Activated CD8-positive, alpha-beta T cell treated with anti-CD3 and anti-CD28 coated beads, Interleukin-2, amount 10 ng/mL, durations not matched to agents 7 days and 5 days (primary cell): ENCODE measurements around the gene LYST. TPM values are rescaled to one million over a fixed set of nuclear protein-coding genes. Genes with fewer than 3 reads are reported as not detected.
A peak's percentile ranks its signal among the peaks of the same experiment; 100 is the strongest.

Experiments
- ATAC-seq: fragments of 150-1000 bp; cut with Tn5 transposase; one replicate; pipeline ENCODE4 v1.10.0; 2021; ENCODE audit warnings: moderate library complexity
- CTCF ChIA-PET: fragments of 350-600 bp; sonication (Branson Sonifier 250); formaldehyde crosslinking; loops from one replicate; lab custom pipeline; 2021; ENCODE audit warnings: antibody characterized with exemption; lab: Charles Lee
- POLR2A ChIA-PET: fragments of 350-600 bp; sonication (Branson Sonifier 250); formaldehyde crosslinking; loops from one replicate; lab custom pipeline; 2021; ENCODE audit warnings: antibody characterized with exemption; lab: Charles Lee
- DNase-seq: peaks from one replicate; pipeline ENCODE4 v3.0.0-alpha.2; 2020
- H3K27ac Mint-ChIP-seq: one replicate; pipeline ENCODE4 v1.8.0; 2021; ENCODE audit warnings: mild to moderate bottlenecking, mixed read lengths
- H3K27me3 Mint-ChIP-seq: one replicate; pipeline ENCODE4 v1.8.0; 2021; ENCODE audit warnings: low read depth, mixed read lengths
- H3K36me3 Mint-ChIP-seq: one replicate; pipeline ENCODE4 v1.8.0; 2021; ENCODE audit warnings: low read depth, mixed read lengths
- H3K4me1 Mint-ChIP-seq: one replicate; pipeline ENCODE4 v1.8.0; 2021; ENCODE audit warnings: low read depth, mixed read lengths
- H3K4me3 Mint-ChIP-seq: one replicate; pipeline ENCODE4 v1.8.0; 2021; ENCODE audit warnings: mild to moderate bottlenecking, mixed read lengths
- H3K9me3 Mint-ChIP-seq: one replicate; pipeline ENCODE4 v1.8.0; 2022; ENCODE audit warnings: mixed read lengths; ENCODE audit not compliant: insufficient read depth
- total RNA-seq, 2 experiments: library from RNA; stranded (reverse); gene quantifications; one replicate each; pipeline ENCODE4 v1.2.3, GENCODE V29; 2021

LYST gene
- total RNA-seq, 2 experiments from 2014 or later: 26.2 to 28.6 TPM

- Mint-ChIP-seq H3K36me3 (peaks cover 32% of the 10 kb centered on the region), H3K9me3 (no peaks in the 10 kb centered on the region), H3K4me3 (no peak overlapping the region), H3K27me3 (no peaks in the 10 kb centered on the region), H3K27ac (no peak overlapping the region), H3K4me1 (no peaks in the 10 kb centered on the region)
- ChIA-PET POLR2A (no interaction called here), CTCF (no interaction called here)
- ATAC-seq (no peak), DNase-seq (no peak)
Measured at GRCh38 chr1:235714205-235714897, 152.4 kb downstream of the LYST start.

- ChIA-PET POLR2A (no interaction called here), CTCF (no interaction called here)
- no peaks in the 10 kb centered on the region for H3K4me1 Mint-ChIP-seq
- DNase-seq (no peak), ATAC-seq (no peak)
- H3K4me3 Mint-ChIP-seq: no peak overlapping the region
- no peaks in the 10 kb centered on the region for H3K27me3 Mint-ChIP-seq
- H3K9me3 Mint-ChIP-seq: no peaks in the 10 kb centered on the region
- H3K36me3 Mint-ChIP-seq: peaks cover 38% of the 10 kb centered on the region
- no peak overlapping the region for H3K27ac Mint-ChIP-seq
Measured at GRCh38 chr1:235712812-235713211, 153.9 kb downstream of the LYST start.

- ATAC-seq: no peak
- ChIA-PET CTCF (interaction anchor here (1.5 to 1.9 kb wide), 4 partner anchors 73 to 261 kb away, joined by 4 to 7 read pairs (median 5); no protein-coding TSS in a partner anchor), POLR2A (no interaction called here)
- Mint-ChIP-seq H3K27ac (no peak overlapping the region), H3K4me1 (no peaks in the 10 kb centered on the region), H3K4me3 (no peak overlapping the region), H3K9me3 (no peaks in the 10 kb centered on the region), H3K27me3 (no peaks in the 10 kb centered on the region), H3K36me3 (peaks cover 42% of the 10 kb centered on the region)
- no peak for DNase-seq
Measured at GRCh38 chr1:235710687-235711086, 156.0 kb downstream of the LYST start.

DNA sequence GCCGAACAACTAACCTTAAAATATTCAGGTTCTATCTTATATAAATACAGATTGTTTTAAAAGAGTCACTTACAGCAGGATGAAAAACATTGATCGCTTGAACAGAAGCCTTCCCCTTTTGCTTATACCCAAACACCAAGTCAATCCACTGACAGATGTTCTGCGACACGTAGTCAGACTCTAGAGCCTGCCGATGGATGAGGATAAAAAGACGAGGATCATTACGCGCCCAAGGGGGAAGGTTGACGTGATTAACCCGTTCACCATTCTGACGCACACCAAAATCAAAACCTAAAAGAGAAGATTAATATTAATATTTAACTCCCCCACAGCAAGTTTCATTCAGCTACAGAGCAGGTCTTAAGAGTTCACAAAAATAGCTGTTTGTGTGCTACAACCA, 157.7 kb downstream of the LYST start:
- ATAC-seq (no peak), DNase-seq (no peak)
- H3K27me3 Mint-ChIP-seq: no peaks in the 10 kb centered on the region
- no peaks in the 10 kb centered on the region for H3K9me3 Mint-ChIP-seq
- POLR2A ChIA-PET: no interaction called here
- CTCF ChIA-PET: interaction anchor here (1.9 kb wide), 1 partner anchor 109 kb away, joined by 4 read pairs; no protein-coding TSS in a partner anchor
- no peak overlapping the region for H3K27ac Mint-ChIP-seq
- no peaks in the 10 kb centered on the region for H3K4me1 Mint-ChIP-seq
- H3K4me3 Mint-ChIP-seq: no peak overlapping the region
- peaks cover 31% of the 10 kb centered on the region for H3K36me3 Mint-ChIP-seq

DNA sequence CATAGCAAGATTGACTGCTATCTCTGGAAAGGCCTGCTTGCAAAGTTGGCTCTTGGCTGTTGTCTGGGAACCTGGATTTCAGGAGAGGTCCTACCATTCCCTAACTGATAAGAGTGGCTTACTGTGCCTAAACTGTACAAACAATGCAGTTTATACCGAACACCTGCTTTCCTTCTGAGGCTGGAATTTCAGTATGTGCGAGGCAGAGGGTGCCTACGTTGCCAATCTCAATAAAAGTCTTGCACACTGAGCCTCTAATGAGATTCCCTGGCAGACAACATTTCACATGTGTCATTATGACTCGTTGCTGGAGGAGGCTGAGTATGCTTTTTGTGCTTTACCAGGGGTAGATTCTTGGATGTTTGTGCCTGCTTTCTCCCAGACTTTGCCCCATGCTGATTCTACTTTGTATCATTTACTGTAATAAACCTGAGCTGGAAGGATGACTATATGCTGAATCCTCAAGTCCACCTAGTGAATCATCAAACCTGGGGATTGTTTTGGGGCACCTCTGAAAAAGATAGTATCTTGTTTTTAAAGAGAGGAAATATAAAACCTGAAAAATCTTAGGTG, 158.2 kb downstream of the LYST start:
- H3K4me3 Mint-ChIP-seq: no peak overlapping the region
- H3K27me3 Mint-ChIP-seq: no peaks in the 10 kb centered on the region
- CTCF ChIA-PET: interaction anchor here (1.9 kb wide), 1 partner anchor 108 kb away, joined by 4 read pairs; no protein-coding TSS in a partner anchor
- H3K4me1 Mint-ChIP-seq: no peaks in the 10 kb centered on the region
- no peak overlapping the region for H3K27ac Mint-ChIP-seq
- peaks cover 33% of the 10 kb centered on the region for H3K36me3 Mint-ChIP-seq
- no peak for DNase-seq
- H3K9me3 Mint-ChIP-seq: no peaks in the 10 kb centered on the region
- ATAC-seq: no peak
- POLR2A ChIA-PET: no interaction called here

DNA sequence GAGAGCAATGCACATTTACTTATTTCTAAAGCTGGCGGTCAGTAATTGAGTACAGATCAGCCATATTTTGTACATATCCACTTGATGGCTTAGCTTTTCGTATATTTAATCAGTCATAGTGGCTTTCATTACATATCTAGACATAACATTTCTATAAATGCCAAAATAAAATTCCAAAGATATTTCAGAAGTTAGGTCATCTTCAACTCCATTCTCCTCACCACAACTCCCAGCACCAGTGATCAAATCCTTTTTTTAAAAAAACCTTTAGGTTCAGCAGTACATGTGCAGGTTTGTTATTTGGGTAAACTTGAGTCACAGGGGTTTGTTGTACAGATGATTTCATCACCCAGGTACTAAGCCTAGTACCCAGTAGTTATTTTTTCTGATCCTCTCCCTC, 163.2 kb downstream of the LYST start:
- Mint-ChIP-seq H3K27ac (no peak overlapping the region), H3K4me3 (no peak overlapping the region), H3K27me3 (no peaks in the 10 kb centered on the region), H3K36me3 (peaks cover 49% of the 10 kb centered on the region), H3K4me1 (no peaks in the 10 kb centered on the region), H3K9me3 (no peaks in the 10 kb centered on the region)
- ATAC-seq (no peak), DNase-seq (no peak)
- ChIA-PET POLR2A (no interaction called here), CTCF (interaction anchor here (0.9 to 1.5 kb wide), 4 partner anchors 140 to 271 kb away, joined by 3 to 5 read pairs (median 4); no protein-coding TSS in a partner anchor)

DNA sequence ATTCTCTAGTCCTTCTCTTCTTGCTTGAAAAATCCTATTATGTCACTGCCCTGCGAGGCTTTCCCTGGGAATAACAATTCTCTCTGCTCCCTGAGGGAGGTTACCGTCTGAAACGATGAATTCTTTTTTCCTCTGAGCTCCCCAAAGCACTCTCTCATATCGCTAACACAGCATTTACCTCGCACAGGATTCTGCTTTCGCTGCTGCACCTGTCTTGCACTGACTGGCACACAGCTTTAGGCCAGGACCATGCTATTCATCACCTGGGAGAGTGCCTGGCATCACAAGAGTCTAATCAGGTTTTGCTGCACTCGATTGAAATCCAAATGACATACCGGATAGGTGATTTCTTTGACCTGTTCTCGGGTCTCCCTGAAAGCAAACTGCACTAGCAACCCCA, 164.3 kb downstream of the LYST start:
- no peak for ATAC-seq
- POLR2A ChIA-PET: interaction anchor here (1.3 kb wide), 1 partner anchor 21 kb away, joined by 3 read pairs; no protein-coding TSS in a partner anchor
- DNase-seq: no peak
- H3K4me1 Mint-ChIP-seq: peaks cover 4% of the 10 kb centered on the region
- no peak overlapping the region for H3K4me3 Mint-ChIP-seq
- H3K27ac Mint-ChIP-seq: no peak overlapping the region
- H3K36me3 Mint-ChIP-seq: peaks cover 47% of the 10 kb centered on the region
- H3K9me3 Mint-ChIP-seq: no peaks in the 10 kb centered on the region
- no peaks in the 10 kb centered on the region for H3K27me3 Mint-ChIP-seq
- CTCF ChIA-PET: interaction anchor here (1.4 to 1.5 kb wide), 2 partner anchors 141 to 263 kb away, joined by 3 to 4 read pairs; no protein-coding TSS in a partner anchor

DNA sequence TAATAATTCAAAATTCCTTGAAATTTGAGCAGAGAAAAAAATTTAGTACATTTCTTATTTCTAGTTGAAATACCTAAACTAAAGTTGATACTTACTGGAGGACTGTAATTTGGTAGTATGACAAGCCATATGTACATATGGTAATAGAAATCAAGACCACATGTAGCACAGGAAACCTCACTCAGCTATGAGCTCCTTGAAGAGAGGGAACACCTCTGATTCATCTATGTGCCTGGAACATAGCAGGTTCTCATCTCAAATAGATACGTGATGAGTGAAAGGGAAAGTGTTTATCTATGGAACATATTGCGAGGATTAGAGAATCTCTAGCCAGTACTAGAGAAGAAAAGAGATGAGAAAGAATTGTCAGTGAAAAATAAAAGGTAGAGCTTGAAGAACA, 169.2 kb downstream of the LYST start:
- Mint-ChIP-seq H3K27ac (no peak overlapping the region), H3K4me3 (no peak overlapping the region), H3K9me3 (no peaks in the 10 kb centered on the region), H3K4me1 (peaks cover 5% of the 10 kb centered on the region), H3K36me3 (peaks cover 56% of the 10 kb centered on the region), H3K27me3 (no peaks in the 10 kb centered on the region)
- POLR2A ChIA-PET: no interaction called here
- DNase-seq (no peak), ATAC-seq (peak; percentile 51)
- CTCF ChIA-PET: interaction anchor here (1.7 kb wide), 1 partner anchor 146 kb away, joined by 4 read pairs; no protein-coding TSS in a partner anchor

- Mint-ChIP-seq H3K4me3 (no peak overlapping the region), H3K27me3 (no peaks in the 10 kb centered on the region), H3K27ac (no peak overlapping the region), H3K4me1 (no peaks in the 10 kb centered on the region), H3K9me3 (no peaks in the 10 kb centered on the region), H3K36me3 (peaks cover 29% of the 10 kb centered on the region)
- ATAC-seq: no peak
- CTCF ChIA-PET: interaction anchor here (1.1 kb wide), 1 partner anchor 185 kb away, joined by 3 read pairs; the partner anchor contains the start of gene B3GALNT2
- no peak for DNase-seq
- POLR2A ChIA-PET: no interaction called here
Measured at GRCh38 chr1:235689356-235689755, 177.3 kb downstream of the LYST start.

DNA sequence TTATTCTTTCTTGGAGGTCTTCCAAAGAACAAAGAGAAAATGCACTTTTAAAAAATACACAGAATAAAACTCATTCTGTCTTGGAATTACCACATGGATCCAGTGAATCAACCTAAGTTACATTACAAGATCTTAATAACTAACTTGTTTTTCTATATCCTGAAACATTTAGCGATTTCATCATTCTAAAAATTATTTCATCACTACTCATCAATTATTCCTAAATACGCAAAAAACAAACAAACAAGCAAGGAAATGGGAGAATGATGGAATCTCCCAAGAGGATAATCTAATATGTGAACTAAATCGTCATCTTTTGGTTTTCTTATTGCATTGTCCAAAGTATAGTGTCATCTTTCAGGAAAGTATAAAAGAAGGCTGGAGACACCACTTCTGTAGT, 178.6 kb downstream of the LYST start:
- Mint-ChIP-seq H3K27ac (no peak overlapping the region), H3K4me3 (no peak overlapping the region), H3K36me3 (peaks cover 23% of the 10 kb centered on the region), H3K4me1 (no peaks in the 10 kb centered on the region), H3K9me3 (no peaks in the 10 kb centered on the region), H3K27me3 (no peaks in the 10 kb centered on the region)
- ChIA-PET CTCF (no interaction called here), POLR2A (no interaction called here)
- DNase-seq (no peak), ATAC-seq (no peak)

DNA sequence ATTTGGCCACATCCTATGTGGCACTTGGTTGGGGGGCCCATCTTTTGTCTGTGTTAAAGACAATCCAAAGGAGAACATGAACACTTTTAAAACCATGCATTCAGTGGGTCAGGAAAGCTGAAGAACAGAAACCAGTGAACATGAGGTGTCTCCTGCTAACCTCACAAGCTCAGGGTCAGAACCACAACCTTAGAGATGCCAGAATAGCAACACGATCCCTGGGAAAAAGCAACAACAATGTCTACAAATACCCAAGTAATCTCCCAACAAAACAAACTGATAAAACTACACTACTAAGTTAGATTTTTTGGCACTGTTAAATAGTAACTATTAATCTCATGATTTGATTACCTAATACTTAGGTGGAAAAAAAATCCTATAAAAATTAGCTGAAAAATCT, 183.1 kb downstream of the LYST start:
- H3K9me3 Mint-ChIP-seq: no peaks in the 10 kb centered on the region
- no peak overlapping the region for H3K4me3 Mint-ChIP-seq
- H3K27ac Mint-ChIP-seq: no peak overlapping the region
- no peaks in the 10 kb centered on the region for H3K27me3 Mint-ChIP-seq
- POLR2A ChIA-PET: no interaction called here
- H3K36me3 Mint-ChIP-seq: peaks cover 22% of the 10 kb centered on the region
- CTCF ChIA-PET: interaction anchor here (0.8 to 1.1 kb wide), 3 partner anchors 11 to 160 kb away, joined by 3 to 4 read pairs (median 4); no protein-coding TSS in a partner anchor
- no peak for ATAC-seq
- H3K4me1 Mint-ChIP-seq: no peaks in the 10 kb centered on the region
- DNase-seq: no peak

DNA sequence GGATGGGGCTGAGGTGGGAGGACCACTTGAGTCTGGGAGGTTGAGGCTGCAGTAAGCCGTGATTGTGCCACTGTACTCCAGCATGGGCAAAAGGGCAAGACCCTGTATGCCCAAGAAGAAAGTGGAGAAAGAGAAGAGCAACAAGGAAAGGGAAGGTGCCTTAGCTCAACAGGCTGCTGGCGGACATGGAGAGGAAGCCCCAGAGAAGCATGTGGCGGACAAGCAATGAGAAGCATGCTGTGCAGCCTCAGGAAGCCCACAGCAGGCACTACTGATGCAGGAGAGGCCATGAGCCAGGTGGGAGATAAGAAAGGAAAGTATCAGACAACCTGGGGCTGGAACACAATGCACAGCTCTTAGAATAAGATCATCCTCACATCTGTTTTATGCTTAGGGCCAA, 184.5 kb downstream of the LYST start:
- Mint-ChIP-seq H3K9me3 (no peaks in the 10 kb centered on the region), H3K4me1 (no peaks in the 10 kb centered on the region), H3K27me3 (no peaks in the 10 kb centered on the region), H3K27ac (no peak overlapping the region), H3K4me3 (no peak overlapping the region), H3K36me3 (peaks cover 16% of the 10 kb centered on the region)
- ChIA-PET CTCF (no interaction called here), POLR2A (interaction anchor here (0.9 kb wide), 1 partner anchor 20 kb away, joined by 3 read pairs; no protein-coding TSS in a partner anchor)
- DNase-seq: no peak
- ATAC-seq: no peak
